MM.1S (cell line): ENCODE measurements around the gene NUBP1.

ENCODE experiments used
- CTCF ChIP-seq: fragments of 300-600 bp; sonication (generic); IDR thresholded peaks from 2 replicates; pipeline ENCODE4 v1.5.1; 2016; ENCODE audit warnings: antibody characterized with exemption, low read length, mixed read lengths
- EZH2 ChIP-seq: fragments of 300-600 bp; sonication (generic); optimal IDR thresholded peaks from 2 replicates; pipeline ENCODE3; 2017; ENCODE audit warnings: low read depth, mild to moderate bottlenecking, antibody characterized with exemption, low read length, mixed read lengths
- EZH2phosphoT487 ChIP-seq: fragments of 300-600 bp; sonication (generic); IDR thresholded peaks from 2 replicates; pipeline ENCODE4 v1.6.1; 2018; ENCODE audit warnings: antibody characterized with exemption, low read length

GRCh38 chr16:10806698-10807097, 63.1 kb downstream of the NUBP1 start:
- TF ChIP-seq CTCF, result no peak
- no peak for TF ChIP-seq EZH2
- TF ChIP-seq EZH2phosphoT487, result no peak
